ENCODE data around the gene KNTC1.

DNA sequence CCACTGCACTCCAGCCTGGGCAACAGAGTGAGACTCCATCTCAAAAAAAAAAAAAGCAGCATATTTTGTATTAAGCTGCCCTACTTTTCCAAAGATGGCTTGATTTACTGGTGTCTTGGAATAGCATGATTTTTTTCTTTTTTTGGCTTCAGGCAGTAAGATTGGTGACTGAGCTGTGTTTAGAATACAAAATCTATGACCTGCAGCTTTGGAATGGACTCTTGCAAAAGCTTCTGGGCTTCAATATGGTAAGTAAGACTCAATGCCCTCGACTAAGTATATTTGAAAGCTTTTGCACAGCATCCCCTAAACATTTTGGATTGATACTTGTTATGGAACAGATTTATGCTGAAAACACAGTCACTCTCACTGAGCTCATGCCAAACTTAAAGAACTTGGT, 87.8 kb downstream of the KNTC1 start:
- TF ChIP-seq POLR2A (IDR thresholded peaks at IDR 0.05), result no peak
- TF ChIP-seq, protein P1, sequence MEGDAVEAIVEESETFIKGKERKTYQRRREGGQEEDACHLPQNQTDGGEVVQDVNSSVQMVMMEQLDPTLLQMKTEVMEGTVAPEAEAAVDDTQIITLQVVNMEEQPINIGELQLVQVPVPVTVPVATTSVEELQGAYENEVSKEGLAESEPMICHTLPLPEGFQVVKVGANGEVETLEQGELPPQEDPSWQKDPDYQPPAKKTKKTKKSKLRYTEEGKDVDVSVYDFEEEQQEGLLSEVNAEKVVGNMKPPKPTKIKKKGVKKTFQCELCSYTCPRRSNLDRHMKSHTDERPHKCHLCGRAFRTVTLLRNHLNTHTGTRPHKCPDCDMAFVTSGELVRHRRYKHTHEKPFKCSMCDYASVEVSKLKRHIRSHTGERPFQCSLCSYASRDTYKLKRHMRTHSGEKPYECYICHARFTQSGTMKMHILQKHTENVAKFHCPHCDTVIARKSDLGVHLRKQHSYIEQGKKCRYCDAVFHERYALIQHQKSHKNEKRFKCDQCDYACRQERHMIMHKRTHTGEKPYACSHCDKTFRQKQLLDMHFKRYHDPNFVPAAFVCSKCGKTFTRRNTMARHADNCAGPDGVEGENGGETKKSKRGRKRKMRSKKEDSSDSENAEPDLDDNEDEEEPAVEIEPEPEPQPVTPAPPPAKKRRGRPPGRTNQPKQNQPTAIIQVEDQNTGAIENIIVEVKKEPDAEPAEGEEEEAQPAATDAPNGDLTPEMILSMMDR (IDR thresholded peaks at IDR 0.05), result no peak
